SJSA1 (cell line): ENCODE data around the gene ADGRB2. TPM values are rescaled to one million over a fixed set of nuclear protein-coding genes. Genes with fewer than 3 reads are reported as not detected.

Experiments
- DNase-seq, 2 experiments: peaks; one replicate each; pipeline ENCODE4 v3.0.0-alpha.2; 2015 to 2020; ENCODE audit warnings: low spot score in 2 of 2, low read depth in 1 of 2
- H3K27ac ChIP-seq: fragments of 250-450 bp; sonication (Bioruptor Pico); 2 replicates; pipeline ENCODE4 v1.5.1; 2020; ENCODE audit warnings: mild to moderate bottlenecking, moderate library complexity
- H3K27me3 ChIP-seq: fragments of 250-450 bp; sonication (Bioruptor Pico); replicated peaks from 2 replicates; pipeline ENCODE4 v1.5.1; 2020; ENCODE audit warnings: mild to moderate bottlenecking, moderate library complexity
- H3K36me3 ChIP-seq: fragments of 250-450 bp; sonication (Bioruptor Pico); 2 replicates; pipeline ENCODE4 v1.5.1; 2020; ENCODE audit warnings: mild to moderate bottlenecking
- H3K4me1 ChIP-seq: fragments of 250-450 bp; sonication (Bioruptor Pico); replicated peaks from 2 replicates; pipeline ENCODE4 v1.6.1; 2021; ENCODE audit warnings: mild to moderate bottlenecking
- H3K4me3 ChIP-seq: fragments of 250-450 bp; sonication (Bioruptor Pico); 2 replicates; pipeline ENCODE4 v1.5.1; 2020; ENCODE audit warnings: mild to moderate bottlenecking
- H3K9me3 ChIP-seq: fragments of 250-450 bp; sonication (Bioruptor Pico); replicated peaks from 2 replicates; pipeline ENCODE4 v1.5.1; 2020; ENCODE audit warnings: mild to moderate bottlenecking
- total RNA-seq: library from RNA; depleted of rRNA; stranded (reverse); fragments of >200 nt; shearing (Covaris generic); gene quantifications from 2 replicates; pipeline ENCODE4 v1.2.3, GENCODE V29; 2014

ADGRB2 gene
- total RNA-seq, 1 experiment from 2014 or later, result 15.4 TPM

DNA sequence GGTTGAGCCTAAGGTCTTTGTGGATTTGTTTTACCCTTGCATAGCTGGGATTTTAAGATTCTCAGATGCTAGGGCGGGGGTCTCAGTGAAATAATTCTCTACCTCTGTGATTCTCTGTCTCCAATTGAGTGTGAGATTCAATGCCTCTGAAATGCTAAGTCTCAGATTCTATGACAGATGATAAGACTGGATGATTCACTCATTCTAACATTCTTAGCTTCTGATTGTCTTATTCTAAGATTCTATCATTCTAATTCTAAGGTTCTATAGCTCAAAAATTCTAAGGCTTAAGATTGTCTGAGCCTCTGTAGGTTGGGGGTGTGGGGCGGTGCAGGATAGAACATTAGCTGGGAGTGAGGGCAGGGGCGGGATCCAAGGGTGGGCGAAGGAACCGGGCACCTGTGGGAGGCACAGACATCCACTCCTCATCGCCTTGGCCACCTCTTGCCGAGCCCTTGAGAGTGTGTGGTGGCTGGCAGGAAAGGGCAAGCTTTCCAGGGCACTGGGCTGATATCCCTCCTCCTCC lies 29.5 kb downstream of the ADGRB2 start:
- DNase-seq, result no peak

DNA sequence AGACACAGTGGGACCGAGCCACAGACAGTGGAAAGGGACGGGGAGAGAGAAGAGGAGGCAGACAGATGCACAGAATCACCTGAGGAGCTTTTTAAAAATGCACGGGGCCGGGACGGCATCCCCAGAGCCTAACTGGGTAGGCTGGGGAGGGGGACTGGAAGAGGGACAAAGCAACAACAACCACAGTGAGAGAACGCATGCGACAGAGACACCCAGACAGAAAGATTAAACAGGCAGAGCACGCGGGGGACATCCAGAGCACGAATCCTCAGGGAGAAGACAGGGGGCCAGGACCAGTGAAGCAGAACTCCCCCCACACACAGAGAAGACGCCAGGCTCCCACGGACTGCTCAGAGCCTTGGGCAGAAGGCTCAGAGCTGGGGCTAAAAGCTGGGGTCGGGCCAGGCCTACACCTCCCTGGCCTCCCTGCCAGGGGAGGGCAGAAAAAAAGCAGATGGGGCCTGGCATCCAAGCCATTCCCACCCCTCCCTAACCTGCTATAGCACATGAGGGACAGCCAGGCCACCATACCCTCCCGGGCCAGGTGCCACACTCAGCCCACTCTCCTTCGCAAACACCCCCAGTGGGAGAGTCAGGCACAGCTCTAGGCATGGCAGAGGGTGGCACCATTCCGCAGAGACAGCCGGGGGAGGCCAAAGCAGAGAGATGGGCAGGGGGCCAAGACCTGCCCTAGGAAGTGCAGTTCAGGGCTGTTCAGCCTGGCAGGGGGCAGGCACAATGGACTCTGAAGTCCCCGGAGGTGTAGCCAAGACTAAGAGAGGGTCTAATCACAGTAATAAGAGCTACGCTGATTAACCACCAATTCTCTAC lies 30.5 kb downstream of the ADGRB2 start:
- peaks cover 15% of the 10 kb centered on the region for H3K4me1 ChIP-seq
- H3K36me3 ChIP-seq, result peaks cover 4% of the 10 kb centered on the region
- no peak overlapping the region for H3K4me3 ChIP-seq
- H3K9me3 ChIP-seq, result no peaks in the 10 kb centered on the region
- no peaks in the 10 kb centered on the region for H3K27me3 ChIP-seq
- no peak overlapping the region for H3K27ac ChIP-seq
- no peak for DNase-seq

More for the DNA sequence above, 29.5 kb downstream of the ADGRB2 start:
- H3K27me3 ChIP-seq, result no peaks in the 10 kb centered on the region
- H3K4me1 ChIP-seq, result peaks cover 15% of the 10 kb centered on the region
- no peaks in the 10 kb centered on the region for H3K9me3 ChIP-seq
- H3K4me3 ChIP-seq, result no peak overlapping the region
- H3K27ac ChIP-seq, result no peak overlapping the region
- H3K36me3 ChIP-seq, result peaks cover 13% of the 10 kb centered on the region

DNA sequence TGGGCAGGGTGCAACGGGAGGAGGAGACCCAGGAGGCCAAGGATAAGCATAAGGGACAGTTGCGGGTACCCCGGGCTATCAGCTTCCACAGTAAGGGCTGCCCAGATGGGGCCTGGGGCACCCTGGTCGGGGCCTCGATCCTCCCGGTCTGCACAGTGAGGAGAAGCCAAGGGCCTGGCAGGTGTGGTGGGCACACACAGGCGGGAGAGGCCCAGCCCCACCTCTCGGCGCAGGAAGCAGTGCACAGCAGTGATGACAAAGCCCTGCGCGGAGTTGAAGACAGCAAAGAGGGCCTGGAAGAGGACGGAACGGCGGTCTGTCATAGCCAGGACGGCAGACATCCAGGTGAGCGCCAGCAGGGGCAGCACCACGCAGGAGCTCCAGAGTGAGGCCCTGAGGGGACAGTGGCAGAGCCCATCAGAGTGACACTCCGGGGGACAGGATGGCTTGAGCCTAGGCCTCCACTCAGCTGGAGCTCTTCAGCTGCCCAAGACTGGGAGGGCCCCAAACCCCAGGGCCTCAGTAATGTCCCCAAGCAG lies 31.3 kb downstream of the ADGRB2 start:
- Histone ChIP-seq H3K9me3 (no peaks in the 10 kb centered on the region), H3K27me3 (no peaks in the 10 kb centered on the region), H3K4me1 (peaks cover 15% of the 10 kb centered on the region), H3K4me3 (no peak overlapping the region), H3K36me3 (peaks cover 4% of the 10 kb centered on the region), H3K27ac (no peak overlapping the region)
- DNase-seq, result no peak

DNA sequence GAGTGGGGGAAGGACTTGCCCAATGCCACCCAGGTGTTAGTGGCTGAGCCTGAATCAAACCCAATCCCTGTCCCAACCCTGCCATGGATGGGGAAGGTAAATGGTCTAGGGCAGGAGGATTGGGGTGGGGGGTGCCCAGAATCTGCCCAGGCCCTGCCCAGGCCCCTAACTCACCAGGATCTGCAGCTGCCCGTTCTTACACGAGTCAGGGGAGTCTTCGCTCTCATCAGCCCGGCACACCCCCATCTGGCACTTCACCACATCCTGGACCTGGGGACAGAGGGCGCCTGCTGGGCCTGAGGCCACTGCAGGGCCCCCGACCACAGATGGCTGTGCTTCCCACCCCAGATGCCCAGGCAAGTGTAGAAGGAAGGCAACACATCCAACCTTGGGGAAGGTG lies 31.8 kb downstream of the ADGRB2 start:
- peaks cover 15% of the 10 kb centered on the region for H3K4me1 ChIP-seq
- no peaks in the 10 kb centered on the region for H3K9me3 ChIP-seq
- H3K36me3 ChIP-seq, result peaks cover 8% of the 10 kb centered on the region
- no peaks in the 10 kb centered on the region for H3K27me3 ChIP-seq
- no peak overlapping the region for H3K4me3 ChIP-seq
- H3K27ac ChIP-seq, result no peak overlapping the region
- DNase-seq, result no peak

DNA sequence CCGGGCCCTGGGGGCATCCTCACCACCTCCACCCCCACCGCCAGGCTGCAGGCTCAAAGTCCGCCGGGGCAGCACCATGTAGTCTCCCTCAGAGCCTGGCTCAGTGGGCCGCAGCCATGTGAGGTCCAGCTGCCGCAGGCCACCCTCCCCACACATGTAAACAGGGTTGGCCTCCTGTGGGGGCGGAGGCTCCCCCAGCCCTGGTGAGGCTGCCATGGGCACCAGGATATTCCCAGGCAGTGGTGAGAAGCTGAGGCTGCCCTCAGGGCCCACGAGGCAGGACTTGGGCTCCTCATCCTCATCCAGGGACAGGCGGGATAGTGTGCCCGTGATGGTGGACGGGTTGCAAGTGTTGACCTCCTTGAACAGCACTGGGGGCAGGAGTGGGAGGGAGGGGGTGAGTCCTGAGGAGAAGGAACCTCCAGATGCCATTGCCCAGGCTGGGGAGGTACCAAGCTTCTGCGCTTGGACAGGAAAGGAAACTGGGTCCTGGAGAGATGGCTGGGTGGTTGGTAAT lies 33.0 kb downstream of the ADGRB2 start:
- Histone ChIP-seq H3K27me3 (no peaks in the 10 kb centered on the region), H3K4me1 (peaks cover 14% of the 10 kb centered on the region), H3K36me3 (peaks cover 12% of the 10 kb centered on the region; the same call in 1 of the 2 replicates), H3K9me3 (no peaks in the 10 kb centered on the region), H3K27ac (no peak overlapping the region), H3K4me3 (no peak overlapping the region)
- DNase-seq, result no peak

DNA sequence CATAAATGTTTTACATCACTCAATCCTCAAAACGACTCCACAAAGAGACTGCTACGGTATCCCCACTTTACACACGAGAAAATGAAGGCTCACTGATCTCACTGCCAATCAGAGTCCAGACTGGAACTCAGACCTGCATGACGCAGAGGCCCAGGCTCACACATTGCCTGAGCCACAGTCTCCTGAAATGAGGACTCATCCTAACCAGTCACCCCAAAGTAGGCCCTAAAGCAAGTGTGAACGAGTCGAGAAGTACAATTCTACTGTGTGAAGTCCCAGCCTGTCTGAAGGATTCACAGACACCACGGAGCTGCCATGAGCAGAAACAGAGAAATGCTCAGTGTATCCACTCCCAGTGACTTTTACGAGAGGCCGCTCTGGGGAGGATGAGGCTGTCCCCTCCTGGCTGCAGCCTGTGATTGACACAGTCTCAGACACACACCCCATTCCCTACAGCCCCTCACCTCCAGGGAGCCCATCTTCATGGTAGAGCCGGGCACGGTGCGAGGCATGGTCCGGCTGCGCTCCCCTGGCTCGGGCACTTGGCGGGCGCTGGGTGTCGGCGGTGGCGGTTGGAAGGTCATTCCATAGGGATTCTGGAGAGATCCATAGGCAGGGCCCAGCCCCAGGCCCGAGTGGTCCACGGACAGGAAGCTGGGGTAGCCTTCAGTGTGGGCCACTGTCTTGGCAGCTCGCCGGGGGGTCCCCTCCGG lies 33.6 kb downstream of the ADGRB2 start:
- no peak for DNase-seq
- Histone ChIP-seq H3K36me3 (peaks cover 12% of the 10 kb centered on the region; the same call in 1 of the 2 replicates), H3K27ac (no peak overlapping the region), H3K4me1 (peaks cover 8% of the 10 kb centered on the region), H3K9me3 (no peaks in the 10 kb centered on the region), H3K4me3 (no peak overlapping the region), H3K27me3 (no peaks in the 10 kb centered on the region)

DNA sequence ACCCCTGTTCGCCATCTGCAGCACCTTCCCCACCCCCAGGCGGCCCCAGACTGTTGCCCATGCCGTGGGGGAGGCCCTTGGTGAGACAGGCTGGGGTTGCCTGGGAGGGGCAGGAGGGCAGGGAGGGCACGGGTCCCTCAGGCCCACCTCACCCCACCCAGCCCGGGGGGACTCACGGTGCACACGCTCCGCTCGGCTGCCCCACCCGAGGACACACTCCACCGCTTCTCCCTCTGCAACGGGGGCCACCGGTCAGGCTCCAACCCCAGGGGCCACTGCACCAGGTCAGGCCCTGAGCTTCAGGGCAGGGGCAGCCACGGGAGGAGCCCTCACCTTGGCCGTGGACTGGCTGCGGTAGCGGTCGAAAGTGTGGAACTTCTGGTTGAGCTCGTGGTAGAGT lies 36.3 kb downstream of the ADGRB2 start:
- DNase-seq, result no peak
- Histone ChIP-seq H3K9me3 (no peaks in the 10 kb centered on the region), H3K4me1 (no peaks in the 10 kb centered on the region), H3K4me3 (no peak overlapping the region), H3K36me3 (peaks cover 12% of the 10 kb centered on the region; the same call in 1 of the 2 replicates), H3K27ac (no peak overlapping the region), H3K27me3 (no peaks in the 10 kb centered on the region)

DNA sequence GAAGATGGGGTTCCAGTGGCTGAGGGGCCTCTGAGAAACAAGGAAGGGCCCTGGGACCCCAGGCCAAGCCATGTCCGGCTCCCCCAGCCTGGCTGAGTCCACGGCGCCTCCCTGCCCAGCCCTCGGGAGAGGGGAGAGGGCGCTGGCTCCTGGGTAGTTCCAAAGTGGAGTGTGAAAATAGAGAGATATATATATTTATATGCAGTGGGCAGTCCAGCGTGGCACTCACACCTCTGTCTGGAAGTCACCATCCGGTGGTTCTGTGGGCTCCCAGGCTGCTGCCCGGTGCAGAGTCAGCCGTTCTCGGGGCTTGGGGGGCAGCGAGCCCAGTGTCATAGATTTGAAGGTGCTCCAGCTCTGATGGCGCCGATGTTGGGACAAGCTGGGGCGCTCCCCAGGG lies 36.9 kb downstream of the ADGRB2 start:
- no peaks in the 10 kb centered on the region for H3K27me3 ChIP-seq
- H3K36me3 ChIP-seq, result peaks cover 12% of the 10 kb centered on the region; the same call in 1 of the 2 replicates
- H3K4me3 ChIP-seq, result no peak overlapping the region
- no peak for DNase-seq
- no peaks in the 10 kb centered on the region for H3K4me1 ChIP-seq
- H3K27ac ChIP-seq, result no peak overlapping the region
- H3K9me3 ChIP-seq, result no peaks in the 10 kb centered on the region

DNA sequence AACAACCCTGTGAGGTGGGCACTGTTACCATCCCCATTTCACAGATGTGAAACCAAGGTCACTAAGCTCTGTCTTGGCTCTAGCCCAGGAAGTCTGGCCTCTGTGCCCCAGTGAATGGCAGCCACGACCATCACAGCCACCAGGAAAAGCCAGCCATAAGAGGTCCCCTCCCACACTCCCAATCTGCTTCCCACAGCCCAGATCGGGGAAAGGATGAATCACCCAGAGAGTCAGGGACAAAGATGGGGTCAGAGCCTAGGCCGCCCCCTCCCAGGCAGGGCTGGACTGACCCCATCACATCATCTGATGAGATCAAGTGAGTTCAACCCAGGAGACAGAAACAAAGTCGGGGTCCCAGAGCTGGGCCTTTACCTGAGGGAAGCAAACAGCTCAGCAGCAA lies 37.4 kb downstream of the ADGRB2 start:
- Histone ChIP-seq H3K4me1 (no peaks in the 10 kb centered on the region), H3K36me3 (peaks cover 12% of the 10 kb centered on the region; the same call in 1 of the 2 replicates), H3K9me3 (no peaks in the 10 kb centered on the region), H3K27ac (no peak overlapping the region), H3K27me3 (no peaks in the 10 kb centered on the region), H3K4me3 (no peak overlapping the region)
- no peak for DNase-seq

DNA sequence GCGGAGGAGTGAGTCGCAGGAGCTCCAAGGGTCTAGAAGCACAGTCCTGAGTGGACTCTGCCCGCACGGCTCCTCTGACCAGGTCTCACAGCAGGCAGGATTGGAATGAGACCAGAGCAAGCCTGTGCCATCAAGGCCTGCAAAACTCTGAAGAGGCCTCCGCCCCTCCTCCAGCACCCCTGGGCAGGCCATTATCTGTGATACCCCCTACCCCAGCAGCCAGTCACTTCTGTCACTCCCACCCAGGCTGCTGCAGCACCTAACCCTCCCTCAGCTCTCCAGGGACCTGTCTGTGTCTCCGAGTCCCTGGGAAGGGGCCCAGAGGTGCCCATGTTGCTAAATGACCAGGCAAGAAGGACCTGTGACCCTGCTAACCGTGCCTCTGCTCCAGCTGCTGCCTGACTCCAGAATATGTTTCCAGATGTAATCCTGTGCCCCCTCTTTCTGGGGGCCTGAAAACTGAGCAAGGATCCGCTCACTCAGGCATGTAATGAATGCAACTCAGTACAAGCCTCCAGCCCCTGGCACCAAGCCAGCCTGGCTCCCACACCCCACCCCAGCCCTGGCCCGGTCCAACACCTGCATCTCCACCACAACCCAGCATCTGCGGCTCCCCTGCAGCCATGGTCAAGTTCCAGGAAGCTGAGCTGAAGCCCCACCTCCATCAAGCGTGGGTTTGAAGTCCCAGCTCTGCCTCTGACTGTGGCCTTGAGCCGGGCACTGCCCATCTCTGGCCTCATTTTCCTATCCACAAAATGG lies 38.2 kb downstream of the ADGRB2 start:
- no peaks in the 10 kb centered on the region for H3K27me3 ChIP-seq
- H3K4me3 ChIP-seq, result no peak overlapping the region
- no peaks in the 10 kb centered on the region for H3K4me1 ChIP-seq
- no peak for DNase-seq
- H3K9me3 ChIP-seq, result no peaks in the 10 kb centered on the region
- peaks cover 12% of the 10 kb centered on the region; the same call in 1 of the 2 replicates for H3K36me3 ChIP-seq
- H3K27ac ChIP-seq, result no peak overlapping the region

DNA sequence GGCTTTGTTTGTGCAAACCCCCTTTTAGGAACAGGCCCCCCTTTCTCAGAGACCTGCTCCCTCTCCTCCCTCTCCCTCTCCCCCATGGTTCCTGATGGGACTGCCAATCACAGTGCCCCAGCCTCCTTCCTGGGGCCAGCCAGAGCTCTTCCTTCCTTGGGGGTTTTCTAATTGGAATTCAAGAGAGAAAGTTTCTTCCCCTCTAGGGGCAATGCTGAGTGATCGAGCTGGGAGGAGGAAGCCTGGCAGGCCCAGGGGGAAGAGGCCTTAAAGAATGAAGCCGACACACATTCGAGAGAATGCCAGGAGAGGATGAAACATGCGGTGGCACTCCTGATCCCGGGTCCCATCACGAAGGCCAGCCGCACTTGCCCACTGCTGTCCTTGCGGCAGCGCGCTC lies 39.0 kb downstream of the ADGRB2 start:
- no peak overlapping the region for H3K27ac ChIP-seq
- no peaks in the 10 kb centered on the region for H3K4me1 ChIP-seq
- DNase-seq, result no peak
- H3K36me3 ChIP-seq, result peaks cover 12% of the 10 kb centered on the region; the same call in 1 of the 2 replicates
- no peak overlapping the region for H3K4me3 ChIP-seq
- no peaks in the 10 kb centered on the region for H3K9me3 ChIP-seq
- no peaks in the 10 kb centered on the region for H3K27me3 ChIP-seq

DNA sequence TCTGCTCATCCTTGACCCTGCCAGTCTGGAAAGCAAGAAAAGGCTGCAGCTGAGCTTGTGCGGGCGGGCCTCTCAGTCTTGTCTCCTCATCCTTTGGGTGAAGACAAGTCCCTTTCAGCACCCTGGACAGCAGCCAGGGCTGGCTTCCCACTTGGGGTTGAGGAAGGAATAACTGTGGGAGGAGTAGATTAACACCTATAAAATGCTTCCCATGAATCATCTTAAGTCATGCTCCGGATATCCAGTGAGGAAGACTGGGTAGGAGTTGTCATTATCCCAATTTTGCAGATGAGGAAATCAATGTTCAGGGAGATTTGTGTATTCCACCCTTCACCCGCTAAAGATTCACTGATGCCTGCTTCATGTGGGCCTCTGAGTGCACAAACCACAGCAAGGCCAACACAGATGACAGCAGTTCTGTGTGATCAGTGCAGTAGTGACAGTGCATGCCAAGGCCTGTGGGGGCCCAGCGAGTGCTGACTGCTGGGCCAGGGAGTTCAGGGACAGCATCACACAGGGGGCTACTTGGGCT lies 40.2 kb downstream of the ADGRB2 start:
- Histone ChIP-seq H3K4me3 (no peak overlapping the region), H3K36me3 (peaks cover 12% of the 10 kb centered on the region; the same call in 1 of the 2 replicates), H3K4me1 (no peaks in the 10 kb centered on the region), H3K27me3 (no peaks in the 10 kb centered on the region), H3K27ac (no peak overlapping the region), H3K9me3 (no peaks in the 10 kb centered on the region)
- peak; percentile 59 to 75 for DNase-seq

DNA sequence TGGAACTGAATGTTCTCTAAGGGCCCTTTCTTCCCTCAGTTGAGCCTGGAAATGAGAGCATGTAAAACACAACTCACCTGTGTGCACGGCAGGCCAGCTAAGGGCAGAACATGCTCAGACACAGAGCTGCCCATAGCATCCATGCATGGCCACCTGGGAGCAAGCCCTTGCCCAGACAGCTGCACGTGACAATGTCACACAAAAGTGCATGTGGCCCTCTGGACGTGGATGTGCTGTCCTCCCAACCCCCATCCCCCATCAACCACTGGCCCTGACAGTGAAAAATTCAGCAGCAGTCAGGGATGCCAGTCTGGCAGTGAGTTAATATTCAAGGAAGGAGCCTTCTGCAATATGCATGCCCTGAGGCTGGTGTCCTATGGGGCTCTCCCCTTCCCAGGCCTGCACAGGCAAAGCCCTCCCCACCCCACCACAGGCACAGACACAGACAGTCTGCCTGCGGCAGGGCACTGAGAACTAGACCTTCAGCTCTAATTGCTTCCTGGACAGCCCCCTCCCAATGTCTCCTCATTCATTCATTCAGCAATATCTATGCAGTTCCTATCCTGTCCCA lies 45.7 kb downstream of the ADGRB2 start:
- H3K4me3 ChIP-seq, result no peak overlapping the region
- no peaks in the 10 kb centered on the region for H3K36me3 ChIP-seq
- no peak for DNase-seq
- peaks cover 33% of the 10 kb centered on the region for H3K4me1 ChIP-seq
- H3K9me3 ChIP-seq, result no peaks in the 10 kb centered on the region
- no peaks in the 10 kb centered on the region for H3K27me3 ChIP-seq
- no peak overlapping the region for H3K27ac ChIP-seq
